ENCODE measurements around the gene ZPR1.
"Not testable (repeated sequence)": the region's sequence is repeated elsewhere in the genome, so short reads cannot be mapped to it uniquely, and the experiment has no call there.

The ZPR1 gene

DNA sequence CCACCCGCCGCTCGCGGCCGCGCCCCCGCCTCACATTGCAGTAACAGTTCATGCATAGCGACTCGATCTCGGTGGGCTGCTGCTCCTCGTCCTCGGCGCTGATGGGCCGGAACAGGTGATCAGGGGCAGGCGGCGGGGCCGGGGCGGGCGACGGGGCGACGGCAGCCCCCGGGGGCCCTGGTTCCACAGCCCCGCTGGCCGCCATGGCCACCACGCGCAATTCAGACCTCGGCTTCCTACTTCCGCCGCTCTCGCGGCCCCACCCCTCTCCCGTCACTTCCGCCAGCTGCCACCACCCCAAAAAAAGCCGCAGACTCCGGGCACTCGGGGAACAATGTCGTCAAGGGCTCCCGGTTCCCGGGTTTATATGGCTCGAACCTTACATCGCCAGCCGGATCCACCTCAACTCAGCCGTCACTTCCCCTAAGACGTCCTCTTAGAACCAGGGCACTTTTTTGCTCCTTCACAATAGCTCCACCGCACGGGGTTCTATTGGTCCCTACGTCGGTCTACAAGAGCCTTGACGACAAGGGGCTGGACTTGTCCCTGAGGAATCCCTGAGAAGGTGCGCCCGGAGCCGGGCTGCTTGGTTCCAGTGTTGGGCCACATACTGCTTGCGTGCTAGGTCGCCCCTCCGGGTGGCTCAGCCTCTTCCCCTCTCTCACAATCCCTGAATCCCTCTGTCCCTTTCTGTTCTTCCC lies at the start of gene ZPR1:
TSS of gene ZPR1 (minus strand) at position 238 of the 701 bp plus-strand sequence. CDS start at position 205, 33 bp downstream.
- peaks cover 62% of the 10 kb centered on the region for H3K4me1 Mint-ChIP-seq

DNA sequence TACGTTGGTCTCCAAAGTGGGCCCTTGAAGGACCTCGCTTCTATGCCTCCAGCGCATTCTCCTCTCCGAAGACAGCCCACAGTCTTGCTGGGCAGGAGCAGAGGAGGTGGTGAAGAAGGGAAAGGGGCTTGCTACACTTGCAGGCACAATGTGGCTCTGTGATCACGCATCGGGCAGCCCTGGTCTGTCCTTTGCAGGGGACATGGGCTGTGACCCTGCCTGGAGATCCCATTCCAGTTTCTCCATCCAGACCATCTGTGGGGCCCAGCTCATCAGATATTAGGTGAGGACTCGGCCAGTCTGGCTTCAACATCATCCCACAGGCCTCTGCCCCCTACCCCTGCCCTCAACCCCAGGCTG lies 48.8 kb upstream of the ZPR1 start:
- ATAC-seq: no peak
- peaks cover 20% of the 10 kb centered on the region for H3K4me1 Mint-ChIP-seq

More for the DNA sequence above, at the start of gene ZPR1:
- H3K4me3 Mint-ChIP-seq: peak within 1 kb of the TSS; percentile 78 to 84
- ATAC-seq (peak; percentile 89), DNase-seq (peak; percentile 76)
- peak within 1 kb of the TSS; percentile 92 to 94 for H3K27ac Mint-ChIP-seq
- H3K9me3 Mint-ChIP-seq: no peaks in the 10 kb centered on the region
- peaks cover 8% of the 10 kb centered on the region for H3K27me3 Mint-ChIP-seq

DNA sequence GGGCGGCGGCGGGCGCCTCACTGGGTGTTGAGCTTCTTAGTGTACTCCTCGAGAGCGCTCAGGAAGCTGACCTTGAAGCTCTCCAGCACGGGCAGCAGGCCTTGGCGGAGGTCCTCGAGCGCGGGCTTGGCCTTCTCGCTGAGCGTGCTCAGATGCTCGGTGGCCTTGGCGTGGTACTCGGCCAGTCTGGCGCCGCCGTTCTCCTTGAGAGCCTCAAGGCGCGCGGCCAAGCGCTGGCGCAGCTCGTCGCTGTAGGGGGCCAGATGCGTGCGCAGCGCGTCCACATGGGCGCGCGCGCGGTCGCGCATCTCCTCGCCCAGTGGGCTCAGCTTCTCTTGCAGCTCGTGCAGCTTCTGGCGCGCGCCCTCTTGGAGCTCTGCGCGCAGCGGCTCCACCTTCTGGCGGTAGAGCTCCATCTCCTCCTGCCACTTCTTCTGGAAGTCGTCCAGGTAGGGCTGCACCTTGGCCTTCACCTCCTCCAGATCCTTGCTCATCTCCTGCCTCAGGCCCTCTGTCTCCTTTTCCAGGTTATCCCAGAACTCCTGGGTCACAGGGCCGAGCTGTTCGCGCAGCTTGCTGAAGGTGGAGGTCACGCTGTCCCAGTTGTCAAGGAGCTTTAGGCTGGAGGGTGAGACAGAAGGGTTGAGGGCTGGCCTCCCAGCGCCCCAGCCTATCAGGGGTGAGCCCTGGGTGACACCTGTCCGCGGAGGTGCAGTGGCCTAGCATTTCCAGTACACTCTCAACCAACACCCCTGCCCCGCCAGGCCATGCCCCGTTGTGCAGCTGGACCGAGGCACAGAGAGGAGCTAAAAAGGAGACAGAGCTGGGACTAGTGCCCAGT lies 48.2 kb upstream of the ZPR1 start:
- ATAC-seq (peak; percentile 90), DNase-seq (peak; percentile 80 to 85)
- H3K4me3 Mint-ChIP-seq: peak overlapping the region; percentile 69 to 82
- peak overlapping the region; percentile 54 to 82 for H3K27ac Mint-ChIP-seq
- peaks cover 20% of the 10 kb centered on the region for H3K4me1 Mint-ChIP-seq
- no peaks in the 10 kb centered on the region for H3K9me3 Mint-ChIP-seq
- peaks cover 8% of the 10 kb centered on the region for H3K27me3 Mint-ChIP-seq

More for the DNA sequence above, 48.8 kb upstream of the ZPR1 start:
- H3K27me3 Mint-ChIP-seq: peaks cover 8% of the 10 kb centered on the region
- H3K4me3 Mint-ChIP-seq: no peak overlapping the region
- no peaks in the 10 kb centered on the region for H3K9me3 Mint-ChIP-seq
- no peak overlapping the region for H3K27ac Mint-ChIP-seq
- DNase-seq: no peak

DNA sequence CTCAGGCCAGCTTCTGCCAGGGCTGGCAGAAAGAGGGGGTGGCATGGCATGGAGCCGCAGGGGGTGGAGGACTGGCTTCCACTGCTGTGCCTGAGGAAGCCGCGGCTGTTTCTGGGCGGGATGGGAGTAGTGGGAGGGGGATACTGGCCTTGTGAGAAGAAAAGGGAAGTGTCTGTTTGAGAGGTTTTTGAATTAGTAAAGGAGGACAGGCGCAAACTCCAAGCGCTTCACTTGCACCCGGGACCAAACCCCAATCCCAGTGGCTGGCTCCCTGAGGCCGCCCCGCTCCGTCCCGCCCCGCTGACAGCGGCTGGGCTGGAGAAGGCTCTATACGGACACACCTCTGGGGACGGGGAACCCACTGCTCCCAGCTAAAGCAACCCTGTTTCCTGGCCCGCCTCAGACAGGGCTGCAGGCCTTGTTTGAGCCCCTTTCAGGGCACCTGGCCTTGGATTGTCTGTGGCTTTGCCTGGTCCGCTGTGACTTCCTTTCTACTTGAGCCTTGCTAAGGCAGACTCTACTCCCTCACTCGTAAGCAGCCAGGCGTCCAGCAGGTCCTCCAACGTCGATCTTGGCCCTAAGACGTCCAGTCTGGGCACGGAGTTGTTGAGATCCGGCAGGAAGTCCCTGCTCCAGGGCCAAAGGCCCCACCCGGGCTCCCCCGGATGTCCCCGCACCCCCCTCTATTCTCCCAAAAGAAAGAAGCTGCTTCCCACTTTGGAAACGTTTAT lies 47.4 kb upstream of the ZPR1 start:
- DNase-seq (no peak), ATAC-seq (peak; percentile 21)
- Mint-ChIP-seq H3K4me1 (peaks cover 20% of the 10 kb centered on the region), H3K27ac (peak overlapping the region in 1 of 2 donors; percentile 54), H3K27me3 (peaks cover 8% of the 10 kb centered on the region), H3K9me3 (no peaks in the 10 kb centered on the region), H3K4me3 (peak overlapping the region; percentile 69 to 82)

DNA sequence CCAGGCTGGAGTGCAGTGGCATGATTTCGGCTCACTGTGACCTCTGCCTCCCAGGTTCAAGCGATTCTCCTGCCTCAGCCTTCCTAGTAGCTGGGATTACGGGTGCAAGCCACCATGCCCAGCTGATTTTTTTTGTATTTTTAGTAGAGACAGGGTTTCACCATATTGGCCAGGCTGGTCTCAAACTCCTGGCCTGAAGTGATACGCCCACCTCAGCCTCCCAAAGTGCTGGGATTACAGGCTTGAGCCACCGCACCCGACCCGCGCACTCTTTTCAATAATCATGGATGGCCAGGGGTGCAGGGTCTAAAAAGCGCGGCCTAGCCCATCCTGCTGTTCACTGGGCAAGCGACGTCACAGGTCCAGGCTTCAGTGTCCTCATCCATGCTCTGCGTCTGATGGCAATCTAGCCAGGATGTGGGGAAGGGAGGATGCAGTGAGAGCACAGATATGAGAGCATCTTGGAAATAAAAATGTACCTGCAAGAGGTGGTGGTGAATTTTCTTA lies 46.8 kb upstream of the ZPR1 start:
- not testable (repeated sequence) for ATAC-seq, DNase-seq, H3K9me3 Mint-ChIP-seq, H3K27me3 Mint-ChIP-seq
- Mint-ChIP-seq H3K4me3 (peak overlapping the region; percentile 37 to 82), H3K27ac (peak overlapping the region in 1 of 2 donors; percentile 0), H3K4me1 (peaks cover 20% of the 10 kb centered on the region)

DNA sequence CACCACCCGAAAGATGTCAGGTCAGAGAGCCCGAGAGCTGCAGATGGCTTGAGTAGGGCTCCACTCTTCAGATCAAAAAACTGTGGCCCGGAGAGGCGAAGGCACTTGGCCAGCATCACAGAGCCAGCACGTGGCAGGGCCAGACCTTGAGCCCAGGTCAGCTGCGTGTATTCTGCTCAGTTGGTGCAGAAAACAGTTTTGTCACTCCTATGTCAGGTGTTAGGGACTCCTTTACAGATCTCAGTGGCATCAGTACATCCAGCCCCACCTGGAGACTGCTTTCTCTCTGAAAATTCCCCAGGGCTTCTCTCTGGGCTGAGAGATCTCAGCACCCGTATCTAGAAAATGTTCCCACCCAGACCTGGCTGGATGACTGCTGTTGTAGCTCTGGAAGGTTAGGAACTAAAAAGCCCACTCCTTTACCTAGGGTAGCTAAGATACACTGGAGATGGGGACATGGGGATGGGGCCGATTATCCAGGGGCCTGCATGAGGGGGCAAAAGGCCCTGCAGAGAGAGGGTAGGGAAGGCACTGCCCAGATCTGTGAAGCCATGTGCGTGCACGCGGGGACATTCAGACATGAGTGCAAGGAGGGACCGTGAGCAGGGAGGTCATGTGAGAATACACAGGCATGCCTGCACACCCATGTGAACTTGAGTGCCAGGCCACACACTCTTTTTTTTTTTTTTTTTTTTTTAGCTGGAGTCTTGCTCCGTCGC lies 46.2 kb upstream of the ZPR1 start:
- DNase-seq (no peak), ATAC-seq (no peak)
- Mint-ChIP-seq H3K27ac (no peak overlapping the region), H3K4me3 (no peak overlapping the region), H3K4me1 (peaks cover 20% of the 10 kb centered on the region), H3K27me3 (peaks cover 8% of the 10 kb centered on the region), H3K9me3 (no peaks in the 10 kb centered on the region)

DNA sequence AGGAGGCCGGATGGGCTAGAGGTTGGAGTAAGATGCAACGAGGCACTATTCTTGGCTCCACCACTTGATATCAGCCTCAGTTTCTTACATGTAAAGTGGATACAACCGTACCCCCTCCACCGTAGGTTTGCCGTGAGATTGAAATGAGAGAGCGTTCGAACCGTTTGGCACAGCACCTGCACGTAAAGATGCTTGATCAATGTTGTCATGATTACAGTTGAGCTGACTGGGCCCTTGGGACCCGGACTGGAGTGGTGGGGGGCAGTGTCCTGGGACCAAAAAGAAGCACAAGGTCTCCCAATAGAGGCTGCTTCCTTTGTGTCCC lies 45.6 kb upstream of the ZPR1 start:
- Mint-ChIP-seq H3K4me3 (no peak overlapping the region), H3K4me1 (peaks cover 20% of the 10 kb centered on the region), H3K9me3 (no peaks in the 10 kb centered on the region), H3K27ac (no peak overlapping the region), H3K27me3 (peaks cover 8% of the 10 kb centered on the region)
- DNase-seq (no peak), ATAC-seq (no peak)

- DNase-seq (no peak), ATAC-seq (no peak)
- H3K27me3 Mint-ChIP-seq: peaks cover 8% of the 10 kb centered on the region
- no peak overlapping the region for H3K4me3 Mint-ChIP-seq
- H3K9me3 Mint-ChIP-seq: no peaks in the 10 kb centered on the region
- peak overlapping the region in 1 of 2 donors; percentile 48 for H3K27ac Mint-ChIP-seq
- peaks cover 20% of the 10 kb centered on the region for H3K4me1 Mint-ChIP-seq
Observed at GRCh38 chr11:116832350-116833290, 44.8 kb upstream of the ZPR1 start.

DNA sequence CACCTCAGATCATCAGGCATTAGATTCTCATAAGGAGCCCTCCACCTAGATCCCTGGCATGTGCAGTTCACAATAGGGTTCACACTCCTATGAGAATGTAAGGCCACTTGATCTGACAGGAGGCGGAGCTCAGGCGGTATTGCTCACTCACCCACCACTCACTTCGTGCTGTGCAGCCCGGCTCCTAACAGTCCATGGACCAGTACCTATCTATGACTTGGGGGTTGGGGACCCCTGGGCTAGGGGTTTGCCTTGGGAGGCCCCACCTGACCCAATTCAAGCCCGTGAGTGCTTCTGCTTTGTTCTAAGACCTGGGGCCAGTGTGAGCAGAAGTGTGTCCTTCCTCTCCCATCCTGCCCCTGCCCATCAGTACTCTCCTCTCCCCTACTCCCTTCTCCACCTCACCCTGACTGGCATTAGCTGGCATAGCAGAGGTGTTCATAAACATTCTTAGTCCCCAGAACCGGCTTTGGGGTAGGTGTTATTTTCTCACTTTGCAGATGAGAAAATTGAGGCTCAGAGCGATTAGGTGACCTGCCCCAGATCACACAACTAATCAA lies 44.0 kb upstream of the ZPR1 start:
- no peak for DNase-seq
- Mint-ChIP-seq H3K27ac (no peak overlapping the region), H3K4me1 (peaks cover 20% of the 10 kb centered on the region), H3K9me3 (no peaks in the 10 kb centered on the region), H3K4me3 (no peak overlapping the region), H3K27me3 (peaks cover 8% of the 10 kb centered on the region)
- no peak for ATAC-seq

DNA sequence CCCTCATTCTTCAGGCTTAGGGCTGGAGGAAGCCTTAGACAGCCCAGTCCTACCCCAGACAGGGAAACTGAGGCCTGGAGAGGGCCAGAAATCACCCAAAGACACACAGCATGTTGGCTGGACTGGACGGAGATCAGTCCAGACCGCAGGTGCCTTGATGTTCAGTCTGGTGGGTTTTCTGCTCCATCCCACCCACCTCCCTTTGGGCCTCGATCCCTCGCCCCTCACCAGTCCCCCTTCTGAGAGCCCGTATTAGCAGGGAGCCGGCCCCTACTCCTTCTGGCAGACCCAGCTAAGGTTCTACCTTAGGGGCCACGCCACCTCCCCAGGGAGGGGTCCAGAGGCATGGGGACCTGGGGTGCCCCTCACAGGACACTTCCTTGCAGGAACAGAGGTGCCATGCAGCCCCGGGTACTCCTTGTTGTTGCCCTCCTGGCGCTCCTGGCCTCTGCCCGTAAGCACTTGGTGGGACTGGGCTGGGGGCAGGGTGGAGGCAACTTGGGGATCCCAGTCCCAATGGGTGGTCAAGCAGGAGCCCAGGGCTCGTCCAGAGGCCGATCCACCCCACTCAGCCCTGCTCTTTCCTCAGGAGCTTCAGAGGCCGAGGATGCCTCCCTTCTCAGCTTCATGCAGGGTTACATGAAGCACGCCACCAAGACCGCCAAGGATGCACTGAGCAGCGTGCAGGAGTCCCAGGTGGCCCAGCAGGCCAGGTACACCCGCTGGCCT lies 42.5 kb upstream of the ZPR1 start:
- Mint-ChIP-seq H3K27me3 (peaks cover 8% of the 10 kb centered on the region), H3K27ac (no peak overlapping the region), H3K9me3 (no peaks in the 10 kb centered on the region), H3K4me3 (no peak overlapping the region), H3K4me1 (peaks cover 9% of the 10 kb centered on the region)
- ATAC-seq: no peak
- no peak for DNase-seq

DNA sequence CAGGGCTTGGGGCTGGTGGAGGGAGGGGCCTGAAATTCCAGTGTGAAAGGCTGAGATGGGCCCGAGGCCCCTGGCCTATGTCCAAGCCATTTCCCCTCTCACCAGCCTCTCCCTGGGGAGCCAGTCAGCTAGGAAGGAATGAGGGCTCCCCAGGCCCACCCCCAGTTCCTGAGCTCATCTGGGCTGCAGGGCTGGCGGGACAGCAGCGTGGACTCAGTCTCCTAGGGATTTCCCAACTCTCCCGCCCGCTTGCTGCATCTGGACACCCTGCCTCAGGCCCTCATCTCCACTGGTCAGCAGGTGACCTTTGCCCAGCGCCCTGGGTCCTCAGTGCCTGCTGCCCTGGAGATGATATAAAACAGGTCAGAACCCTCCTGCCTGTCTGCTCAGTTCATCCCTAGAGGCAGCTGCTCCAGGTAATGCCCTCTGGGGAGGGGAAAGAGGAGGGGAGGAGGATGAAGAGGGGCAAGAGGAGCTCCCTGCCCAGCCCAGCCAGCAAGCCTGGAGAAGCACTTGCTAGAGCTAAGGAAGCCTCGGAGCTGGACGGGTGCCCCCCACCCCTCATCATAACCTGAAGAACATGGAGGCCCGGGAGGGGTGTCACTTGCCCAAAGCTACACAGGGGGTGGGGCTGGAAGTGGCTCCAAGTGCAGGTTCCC lies 41.8 kb upstream of the ZPR1 start, which contains the start of gene APOC3:
TSS of gene APOC3 (plus strand) at position 383 of the 659 bp plus-strand sequence. CDS start 676 bp downstream, outside the sequence.
- H3K27ac Mint-ChIP-seq: no peak within 1 kb of the TSS
- H3K9me3 Mint-ChIP-seq: no peaks in the 10 kb centered on the region
- no peak within 1 kb of the TSS for H3K4me3 Mint-ChIP-seq
- H3K4me1 Mint-ChIP-seq: peaks cover 2% of the 10 kb centered on the region
- peaks cover 3% of the 10 kb centered on the region for H3K27me3 Mint-ChIP-seq
- ATAC-seq (no peak), DNase-seq (no peak)

DNA sequence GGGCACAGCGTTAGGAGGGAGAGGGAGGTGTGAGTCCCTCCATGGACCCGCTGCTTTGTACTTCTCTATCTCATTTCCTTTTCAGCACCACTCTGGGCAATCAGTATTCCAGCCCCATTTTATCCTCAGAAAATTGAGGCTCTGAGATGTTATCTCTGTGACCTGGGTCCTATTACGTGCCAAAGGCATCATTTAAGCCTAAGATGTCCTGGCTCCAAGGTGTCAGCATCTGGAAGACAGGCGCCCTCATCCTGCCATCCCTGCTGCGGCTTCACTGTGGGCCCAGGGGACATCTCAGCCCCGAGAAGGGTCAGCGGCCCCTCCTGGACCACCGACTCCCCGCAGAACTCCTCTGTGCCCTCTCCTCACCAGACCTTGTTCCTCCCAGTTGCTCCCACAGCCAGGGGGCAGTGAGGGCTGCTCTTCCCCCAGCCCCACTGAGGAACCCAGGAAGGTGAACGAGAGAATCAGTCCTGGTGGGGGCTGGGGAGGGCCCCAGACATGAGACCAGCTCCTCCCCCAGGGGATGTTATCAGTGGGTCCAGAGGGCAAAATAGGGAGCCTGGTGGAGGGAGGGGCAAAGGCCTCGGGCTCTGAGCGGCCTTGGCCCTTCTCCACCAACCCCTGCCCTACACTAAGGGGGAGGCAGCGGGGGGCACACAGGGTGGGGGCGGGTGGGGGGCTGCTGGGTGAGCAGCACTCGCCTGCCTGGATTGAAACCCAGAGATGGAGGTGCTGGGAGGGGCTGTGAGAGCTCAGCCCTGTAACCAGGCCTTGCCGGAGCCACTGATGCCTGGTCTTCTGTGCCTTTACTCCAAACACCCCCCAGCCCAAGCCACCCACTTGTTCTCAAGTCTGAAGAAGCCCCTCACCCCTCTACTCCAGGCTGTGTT lies 41.1 kb upstream of the ZPR1 start:
- Mint-ChIP-seq H3K4me1 (no peaks in the 10 kb centered on the region), H3K27me3 (no peaks in the 10 kb centered on the region), H3K27ac (no peak overlapping the region), H3K4me3 (no peak overlapping the region), H3K9me3 (no peaks in the 10 kb centered on the region)
- no peak for ATAC-seq
- DNase-seq: no peak
